CD4-positive, alpha-beta T cell (primary cell): ENCODE data around the gene ELP4. TPM values are rescaled to one million over a fixed set of nuclear protein-coding genes. Genes with fewer than 3 reads are reported as not detected.

Experiments
- ATAC-seq: fragments of 200-7000 bp; cut with Tn5 transposase; one replicate; pipeline ENCODE4 v1.10.0; 2022; ENCODE audit warnings: mild to moderate bottlenecking; ENCODE audit not compliant: poor library complexity
- CTCF ChIA-PET: fragments of 350-600 bp; sonication (Branson Sonifier 250); formaldehyde crosslinking; loops from one replicate; lab custom pipeline; 2021; ENCODE audit warnings: antibody characterized with exemption, inconsistent platforms; lab: Charles Lee
- POLR2A ChIA-PET: fragments of 350-600 bp; sonication (Branson Sonifier 250); formaldehyde crosslinking; loops from one replicate; lab custom pipeline; 2021; ENCODE audit warnings: antibody characterized with exemption, inconsistent platforms; lab: Charles Lee
- DNase-seq, 14 experiments: peaks; one replicate each; pipeline ENCODE4 v3.0.0-alpha.2; 2013 to 2020; ENCODE audit warnings: mixed read lengths in 2 of 14
- H3K27ac ChIP-seq, 2 donors: one replicate each; pipeline versions ENCODE4 v1.5.1 to v1.7.0; 2013; ENCODE audit warnings: low read length in 2 of 2, low read depth in 1 of 2, mild to moderate bottlenecking in 1 of 2
- H3K27me3 ChIP-seq, 2 experiments: 1 replicate in 1 of 2; 2 replicates in 1 of 2; pipeline versions ENCODE4 v1.6.1 to v1.7.0; 2013; ENCODE audit warnings: low read length in 2 of 2, control low read depth in 1 of 2, mild to moderate bottlenecking in 1 of 2, moderate library complexity in 1 of 2; ENCODE audit not compliant: insufficient read depth in 2 of 2, control insufficient read depth in 1 of 2
- H3K36me3 ChIP-seq: one replicate; pipeline ENCODE4 v1.6.1; 2013; ENCODE audit warnings: low read length, control low read depth; ENCODE audit not compliant: insufficient read depth
- H3K4me1 ChIP-seq: one replicate; pipeline ENCODE4 v1.6.1; 2013; ENCODE audit warnings: low read length, control low read depth; ENCODE audit not compliant: insufficient read depth
- H3K4me3 ChIP-seq: one replicate; pipeline ENCODE4 v1.5.1; 2013; ENCODE audit warnings: mild to moderate bottlenecking, low read length, moderate library complexity
- H3K9me3 ChIP-seq, 2 experiments: 1 replicate in 1 of 2; 2 replicates in 1 of 2; pipeline versions ENCODE4 v1.6.1 to v1.7.0; 2013; ENCODE audit warnings: low read length in 2 of 2, mild to moderate bottlenecking in 2 of 2, control low read depth in 1 of 2, moderate library complexity in 1 of 2; ENCODE audit not compliant: control insufficient read depth in 1 of 2, insufficient read depth in 1 of 2
- H3K27ac Mint-ChIP-seq: one replicate; pipeline ENCODE4 v1.8.0; 2020; ENCODE audit warnings: mixed read lengths
- H3K27me3 Mint-ChIP-seq: one replicate; pipeline ENCODE4 v1.8.0; 2021; ENCODE audit warnings: mixed read lengths
- H3K36me3 Mint-ChIP-seq: one replicate; pipeline ENCODE4 v1.8.0; 2021; ENCODE audit warnings: low read depth, mixed read lengths
- H3K4me1 Mint-ChIP-seq: one replicate; pipeline ENCODE4 v1.8.0; 2021; ENCODE audit warnings: low read depth, mixed read lengths
- H3K4me3 Mint-ChIP-seq: one replicate; pipeline ENCODE4 v1.8.0; 2020; ENCODE audit warnings: mild to moderate bottlenecking, mixed read lengths
- H3K9me3 Mint-ChIP-seq: one replicate; pipeline ENCODE4 v1.8.0; 2020; ENCODE audit warnings: mixed read lengths
- intact Hi-C, 2 experiments: fragments of 100-400 bp; cut with DNase I in 1 of 2; cut with micrococcal nuclease in 1 of 2; formaldehyde crosslinking; loops; one replicate each; pipeline versions ENCODE4 v1.15.1 to v1.9.0; 2023 to 2025; cut with DNase I, micrococcal nuclease
- total RNA-seq, 174 experiments: library from RNA in 2 of 174; stranded (reverse) in 2 of 174; gene quantifications; one replicate each; pipeline ENCODE4 v1.2.3 and lab custom pipeline; 2021 to 2026
- TF ChIP-seq, protein P1 (sequence below): fragments of 200-600 bp; IDR thresholded peaks from one replicate; pipeline ENCODE4 v1.8.0; 2022; ENCODE audit warnings: antibody characterized with exemption, mild to moderate bottlenecking

ELP4 gene
- total RNA-seq, 2 experiments from 2014 or later: 9.5 to 10.3 TPM

DNA sequence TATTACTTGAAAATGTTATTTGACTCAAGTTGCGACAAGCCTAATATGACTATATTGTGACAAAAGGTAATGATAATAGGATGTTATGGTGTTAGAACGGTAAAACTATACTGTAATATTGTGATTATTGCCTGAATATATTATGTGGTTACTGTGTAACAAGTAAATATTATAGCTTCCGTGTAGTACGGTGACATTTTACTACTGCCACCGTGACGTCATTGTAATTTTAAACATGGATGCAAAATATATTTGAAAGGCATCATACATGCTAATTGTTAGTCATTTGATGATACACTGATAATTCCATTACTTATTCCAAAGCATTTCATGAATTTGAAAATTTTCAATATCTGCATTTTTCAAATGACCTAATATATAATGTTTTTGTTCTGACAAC is 2.5 kb downstream of the ELP4 start:
- Histone ChIP-seq H3K4me1 (peaks cover 2% of the 10 kb centered on the region), H3K36me3 (no peaks in the 10 kb centered on the region), H3K9me3 (no peaks in the 10 kb centered on the region), H3K27me3 (no peaks in the 10 kb centered on the region), H3K27ac (no peak overlapping the region), H3K4me3 (no peak overlapping the region)
- Mint-ChIP-seq H3K27ac (no peak overlapping the region), H3K4me3 (no peak overlapping the region), H3K27me3 (no peaks in the 10 kb centered on the region), H3K36me3 (peaks cover 11% of the 10 kb centered on the region), H3K4me1 (peaks cover 49% of the 10 kb centered on the region), H3K9me3 (no peaks in the 10 kb centered on the region)
- DNase-seq (no peak), ATAC-seq (no peak)
- TF ChIP-seq, protein P1, sequence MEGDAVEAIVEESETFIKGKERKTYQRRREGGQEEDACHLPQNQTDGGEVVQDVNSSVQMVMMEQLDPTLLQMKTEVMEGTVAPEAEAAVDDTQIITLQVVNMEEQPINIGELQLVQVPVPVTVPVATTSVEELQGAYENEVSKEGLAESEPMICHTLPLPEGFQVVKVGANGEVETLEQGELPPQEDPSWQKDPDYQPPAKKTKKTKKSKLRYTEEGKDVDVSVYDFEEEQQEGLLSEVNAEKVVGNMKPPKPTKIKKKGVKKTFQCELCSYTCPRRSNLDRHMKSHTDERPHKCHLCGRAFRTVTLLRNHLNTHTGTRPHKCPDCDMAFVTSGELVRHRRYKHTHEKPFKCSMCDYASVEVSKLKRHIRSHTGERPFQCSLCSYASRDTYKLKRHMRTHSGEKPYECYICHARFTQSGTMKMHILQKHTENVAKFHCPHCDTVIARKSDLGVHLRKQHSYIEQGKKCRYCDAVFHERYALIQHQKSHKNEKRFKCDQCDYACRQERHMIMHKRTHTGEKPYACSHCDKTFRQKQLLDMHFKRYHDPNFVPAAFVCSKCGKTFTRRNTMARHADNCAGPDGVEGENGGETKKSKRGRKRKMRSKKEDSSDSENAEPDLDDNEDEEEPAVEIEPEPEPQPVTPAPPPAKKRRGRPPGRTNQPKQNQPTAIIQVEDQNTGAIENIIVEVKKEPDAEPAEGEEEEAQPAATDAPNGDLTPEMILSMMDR: no peak
- intact Hi-C loops: loop anchor here in 1 of 2 experiments (10.0 kb wide), 2 partner anchors 1187 to 1383 kb away; partner anchors contain the start of genes ARL14EP and QSER1
- POLR2A ChIA-PET: no interaction called here
- CTCF ChIA-PET: no interaction called here

DNA sequence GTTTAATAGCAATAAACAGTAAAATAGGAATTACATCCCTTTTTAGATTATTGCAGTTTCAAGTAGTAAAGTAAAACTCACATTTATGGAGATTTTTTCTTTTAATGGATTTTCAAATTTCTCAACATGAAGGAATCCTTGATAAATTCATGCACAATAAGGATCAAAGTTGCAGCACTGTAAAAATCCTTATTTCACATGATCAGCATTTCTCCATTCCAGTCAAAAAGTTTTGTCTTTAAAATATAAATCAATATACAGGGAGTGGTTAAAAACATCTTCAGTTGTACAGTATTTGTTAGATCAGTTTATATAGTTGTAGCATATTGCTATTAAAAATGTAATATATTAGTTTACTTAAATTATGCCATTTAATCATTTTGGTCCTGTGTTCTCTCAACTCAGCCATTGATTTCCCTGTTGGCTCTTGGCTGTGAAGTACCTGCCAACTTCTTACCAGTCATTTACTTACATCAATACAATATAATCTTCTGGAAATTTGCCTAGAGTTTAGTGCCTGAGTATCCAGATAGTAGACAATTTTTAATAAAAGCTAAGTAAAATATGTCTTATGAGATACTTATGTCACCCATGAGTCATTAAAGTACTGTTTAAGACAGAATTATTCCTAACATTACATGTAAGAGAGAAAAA is 12.1 kb downstream of the ELP4 start:
- Histone ChIP-seq H3K4me1 (no peaks in the 10 kb centered on the region), H3K27ac (no peak overlapping the region), H3K4me3 (no peak overlapping the region), H3K27me3 (no peaks in the 10 kb centered on the region), H3K36me3 (no peaks in the 10 kb centered on the region), H3K9me3 (no peaks in the 10 kb centered on the region)
- Mint-ChIP-seq H3K9me3 (no peaks in the 10 kb centered on the region), H3K27ac (no peak overlapping the region), H3K4me3 (no peak overlapping the region), H3K27me3 (no peaks in the 10 kb centered on the region), H3K4me1 (no peaks in the 10 kb centered on the region), H3K36me3 (peaks cover 28% of the 10 kb centered on the region)
- no peak for ATAC-seq
- TF ChIP-seq, protein P1: no peak
- intact Hi-C loops: no loop called here
- POLR2A ChIA-PET: no interaction called here
- no peak for DNase-seq
- CTCF ChIA-PET: no interaction called here

DNA sequence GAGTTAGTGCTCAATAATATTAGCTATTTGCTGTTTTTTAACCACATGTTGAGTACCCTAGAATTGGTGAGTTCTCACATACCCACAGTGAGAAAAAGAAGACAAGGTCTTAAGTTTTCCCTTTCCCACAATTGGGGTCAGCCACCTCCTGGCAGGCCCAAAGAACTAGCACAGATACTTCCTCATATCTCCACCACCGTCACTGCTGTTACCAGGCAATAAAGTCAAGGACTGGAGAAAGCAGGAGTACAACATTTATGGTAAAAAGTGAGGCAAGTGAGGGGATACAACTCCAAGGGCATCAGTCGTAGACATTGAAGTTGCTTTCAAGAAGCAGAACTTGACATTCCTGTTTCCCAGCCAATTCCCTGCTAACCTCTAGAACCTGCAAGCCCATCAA is 19.6 kb downstream of the ELP4 start:
- intact Hi-C loops: no loop called here
- no peak for DNase-seq
- H3K36me3 Mint-ChIP-seq: peaks cover 16% of the 10 kb centered on the region
- H3K4me3 Mint-ChIP-seq: no peak overlapping the region
- H3K27me3 Mint-ChIP-seq: no peaks in the 10 kb centered on the region
- peaks cover 0 to 6% of the 10 kb centered on the region in 2 experiments for H3K9me3 ChIP-seq
- TF ChIP-seq, protein P1: no peak
- H3K4me1 ChIP-seq: no peaks in the 10 kb centered on the region
- no peaks in the 10 kb centered on the region for H3K9me3 Mint-ChIP-seq
- POLR2A ChIA-PET: interaction anchor here (0.7 kb wide), 1 partner anchor 16 kb away, joined by 4 read pairs; no protein-coding TSS in a partner anchor
- no peak overlapping the region for H3K27ac ChIP-seq
- no peak overlapping the region for H3K4me3 ChIP-seq
- H3K27me3 ChIP-seq: no peaks in the 10 kb centered on the region
- CTCF ChIA-PET: no interaction called here
- H3K4me1 Mint-ChIP-seq: no peaks in the 10 kb centered on the region
- no peak overlapping the region for H3K27ac Mint-ChIP-seq
- ATAC-seq: no peak
- no peaks in the 10 kb centered on the region for H3K36me3 ChIP-seq
